RWPE1 (cell line): ENCODE data around the gene PTPRN.
A peak's percentile ranks its signal among the peaks of the same experiment; 100 is the strongest.

Experiments
- CTCF ChIA-PET: fragments of 350-600 bp; sonication (Branson Sonifier 250); formaldehyde crosslinking; extraction: SDS; loops from one replicate; lab custom pipeline; 2021; lab: Yijun Ruan, JAX
- POLR2A ChIA-PET: fragments of 400-600 bp; formaldehyde crosslinking; extraction: SDS; loops from one replicate; lab custom pipeline; 2020; ENCODE audit warnings: antibody characterized with exemption; ENCODE audit not compliant: low non-redundant PET; lab: Yijun Ruan, JAX
- DNase-seq: peaks from one replicate; pipeline ENCODE4 v3.0.0; 2012; ENCODE audit warnings: low spot score
- H3K27ac ChIP-seq: fragments of 450-650 bp; 2 replicates; pipeline ENCODE4 v1.5.1; 2017
- CTCF ChIP-seq: fragments of 450-650 bp; conservative IDR thresholded peaks from 2 replicates; pipeline ENCODE4 v1.5.1; 2017; ENCODE audit warnings: low read depth, mild to moderate bottlenecking

The PTPRN gene

GRCh38 chr2:219298759-219299371, 10.3 kb downstream of the PTPRN start:
- peak; percentile 91 for DNase-seq
- H3K27ac ChIP-seq: no peak overlapping the region
- CTCF ChIA-PET: interaction anchor here (0.5 to 2.8 kb wide), 12 partner anchors 13 to 725 kb away, joined by 3 to 15 read pairs (median 4); partner anchors contain the start of genes ANKZF1, ATG9A, DNAJB2 and TUBA4A
- TF ChIP-seq CTCF: peak; percentile 97
- POLR2A ChIA-PET: no interaction called here

GRCh38 chr2:219297766-219298456, 11.3 kb downstream of the PTPRN start:
- no peak for TF ChIP-seq CTCF
- no peak overlapping the region for H3K27ac ChIP-seq
- DNase-seq: no peak
- ChIA-PET CTCF (interaction anchor here (0.6 to 2.8 kb wide), 5 partner anchors 20 to 412 kb away, joined by 3 to 15 read pairs (median 4); partner anchors contain the start of gene DNAJB2), POLR2A (no interaction called here)

- no peak overlapping the region for H3K27ac ChIP-seq
- no peak for TF ChIP-seq CTCF
- no peak for DNase-seq
- ChIA-PET POLR2A (no interaction called here), CTCF (interaction anchor here (0.6 to 1.8 kb wide), 3 partner anchors 45 to 125 kb away, joined by 3 to 7 read pairs (median 4); no protein-coding TSS in a partner anchor)
Measured at GRCh38 chr2:219296631-219297391, 12.4 kb downstream of the PTPRN start.

- ChIA-PET CTCF (interaction anchor here (0.7 to 2.1 kb wide), 2 partner anchors 11 to 111 kb away, joined by 3 to 37 read pairs; no protein-coding TSS in a partner anchor), POLR2A (no interaction called here)
- no peak for TF ChIP-seq CTCF
- H3K27ac ChIP-seq: no peak overlapping the region
- DNase-seq: no peak
Measured at GRCh38 chr2:219296142-219296541, 13.1 kb downstream of the PTPRN start.

GRCh38 chr2:219294356-219295351, 14.5 kb downstream of the PTPRN start:
- DNase-seq: peak; percentile 84
- peak overlapping the region; percentile 67 for H3K27ac ChIP-seq
- POLR2A ChIA-PET: interaction anchor here (0.6 to 0.7 kb wide), 3 partner anchors 16 to 46 kb away, joined by 3 to 4 read pairs (median 3); partner anchors contain the start of gene DNAJB2
- CTCF ChIA-PET: interaction anchor here (0.5 to 3.0 kb wide), 48 partner anchors 9 to 895 kb away, joined by 3 to 62 read pairs (median 4); partner anchors contain the start of genes ABCB6, ANKZF1, ATG9A and CNPPD1
- peak; percentile 97 for TF ChIP-seq CTCF
